ENCODE measurements around the gene DDX1. TPM values are rescaled to one million over a fixed set of nuclear protein-coding genes. Genes with fewer than 3 reads are reported as not detected.
"Not testable (repeated sequence)": the region's sequence is repeated elsewhere in the genome, so short reads cannot be mapped to it uniquely, and the experiment has no call there.

Gene DDX1
- total and polyA plus RNA-seq, 5 experiments from 2014 or later = 39.9 to 64.1 (median 57.7) TPM

GRCh38 chr2:15603948-15604347, 12.3 kb downstream of the DDX1 start:
- Mint-ChIP-seq H3K4me1 (peaks cover 0 to 14% (median 5%) of the 10 kb centered on the region in 4 donors), H3K27me3 (no peaks in the 10 kb centered on the region), H3K36me3 (peaks cover 0 to 92% (median 34%) of the 10 kb centered on the region in 3 donors), H3K27ac (no peak overlapping the region), H3K4me3 (no peak overlapping the region), H3K9me3 (no peaks in the 10 kb centered on the region)
- no peak for DNase-seq
- POLR2A ChIA-PET = no interaction called here
- ATAC-seq = no peak

GRCh38 chr2:15605721-15606120, 14.1 kb downstream of the DDX1 start:
- Mint-ChIP-seq H3K4me3 (no peak overlapping the region), H3K4me1 (peaks cover 0 to 11% (median 5%) of the 10 kb centered on the region in 4 donors), H3K27me3 (no peaks in the 10 kb centered on the region), H3K9me3 (no peaks in the 10 kb centered on the region), H3K36me3 (peaks cover 9 to 94% (median 45%) of the 10 kb centered on the region in 3 donors), H3K27ac (peak overlapping the region in 3 of 10 donors; percentile 15 to 55 (median 53))
- no peak for ATAC-seq
- DNase-seq = no peak
- POLR2A ChIA-PET = no interaction called here

DNA sequence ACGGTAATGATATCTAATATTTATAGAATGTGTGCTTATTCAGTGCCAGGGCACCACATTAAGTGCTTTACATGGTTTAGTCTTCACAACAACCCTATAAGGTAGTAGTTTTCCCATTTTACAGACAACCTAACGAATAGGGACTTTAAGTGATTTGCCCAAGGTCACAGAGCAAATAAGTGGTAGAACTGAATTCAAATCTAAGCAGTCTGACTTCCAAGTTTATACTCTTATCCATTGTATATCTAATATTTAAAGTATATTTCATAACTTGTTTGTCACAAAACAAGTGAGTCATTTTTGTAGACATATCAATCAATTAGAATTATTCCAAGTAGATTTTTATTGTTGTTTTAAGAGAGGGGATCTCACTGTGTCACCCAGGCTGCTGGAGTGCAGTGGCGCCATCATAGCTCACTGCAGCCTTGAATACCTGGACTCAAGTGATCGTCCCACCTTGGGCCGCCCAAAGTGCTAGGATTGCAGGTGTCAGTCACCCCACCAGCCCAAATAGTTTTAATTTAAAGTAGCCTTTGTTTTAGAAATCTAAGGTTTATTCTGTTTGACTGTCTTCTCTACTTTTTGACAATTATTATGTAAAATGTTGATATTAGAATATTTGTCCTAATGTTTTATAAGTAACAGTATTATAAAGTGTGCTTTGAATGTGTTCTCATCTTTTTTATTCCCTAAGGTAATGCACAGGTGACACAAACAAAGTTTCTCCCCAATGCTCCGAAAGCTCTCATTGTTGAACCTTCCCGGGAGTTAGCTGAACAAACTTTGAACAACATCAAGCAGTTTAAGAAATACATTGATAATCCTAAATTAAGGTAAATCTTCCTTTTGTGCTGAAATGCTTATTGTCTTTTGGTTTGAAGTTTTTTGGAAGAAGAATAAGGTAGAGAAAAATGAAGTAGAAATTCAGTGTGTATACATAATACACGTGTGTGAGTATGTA, 15.1 kb downstream of the DDX1 start:
- DNase-seq (no peak), ATAC-seq (no peak)
- H3K36me3 Mint-ChIP-seq = peaks cover 9 to 84% (median 42%) of the 10 kb centered on the region in 3 donors
- H3K4me1 Mint-ChIP-seq = peaks cover 0 to 9% (median 5%) of the 10 kb centered on the region in 4 donors
- no peaks in the 10 kb centered on the region for H3K9me3 Mint-ChIP-seq
- POLR2A ChIA-PET = no interaction called here
- no peak overlapping the region for H3K27ac Mint-ChIP-seq
- no peaks in the 10 kb centered on the region for H3K27me3 Mint-ChIP-seq
- no peak overlapping the region for H3K4me3 Mint-ChIP-seq

GRCh38 chr2:15607709-15608391, 16.2 kb downstream of the DDX1 start:
- H3K36me3 Mint-ChIP-seq = peaks cover 9 to 75% (median 42%) of the 10 kb centered on the region in 3 donors
- no peak overlapping the region for H3K27ac Mint-ChIP-seq
- H3K4me3 Mint-ChIP-seq = no peak overlapping the region
- H3K9me3 Mint-ChIP-seq = no peaks in the 10 kb centered on the region
- DNase-seq (no peak), ATAC-seq (no peak)
- H3K4me1 Mint-ChIP-seq = peaks cover 0 to 9% (median 5%) of the 10 kb centered on the region in 4 donors
- POLR2A ChIA-PET = no interaction called here
- no peaks in the 10 kb centered on the region for H3K27me3 Mint-ChIP-seq

- H3K36me3 Mint-ChIP-seq = peaks cover 12 to 75% (median 43%) of the 10 kb centered on the region in 3 donors
- H3K4me3 Mint-ChIP-seq = no peak overlapping the region
- H3K27me3 Mint-ChIP-seq = no peaks in the 10 kb centered on the region
- no peak overlapping the region for H3K27ac Mint-ChIP-seq
- peaks cover 0 to 10% (median 6%) of the 10 kb centered on the region in 4 donors for H3K4me1 Mint-ChIP-seq
- H3K9me3 Mint-ChIP-seq = no peaks in the 10 kb centered on the region
- ATAC-seq (no peak), DNase-seq (no peak)
- POLR2A ChIA-PET = no interaction called here
Observed at GRCh38 chr2:15608392-15608761, 16.7 kb downstream of the DDX1 start.

DNA sequence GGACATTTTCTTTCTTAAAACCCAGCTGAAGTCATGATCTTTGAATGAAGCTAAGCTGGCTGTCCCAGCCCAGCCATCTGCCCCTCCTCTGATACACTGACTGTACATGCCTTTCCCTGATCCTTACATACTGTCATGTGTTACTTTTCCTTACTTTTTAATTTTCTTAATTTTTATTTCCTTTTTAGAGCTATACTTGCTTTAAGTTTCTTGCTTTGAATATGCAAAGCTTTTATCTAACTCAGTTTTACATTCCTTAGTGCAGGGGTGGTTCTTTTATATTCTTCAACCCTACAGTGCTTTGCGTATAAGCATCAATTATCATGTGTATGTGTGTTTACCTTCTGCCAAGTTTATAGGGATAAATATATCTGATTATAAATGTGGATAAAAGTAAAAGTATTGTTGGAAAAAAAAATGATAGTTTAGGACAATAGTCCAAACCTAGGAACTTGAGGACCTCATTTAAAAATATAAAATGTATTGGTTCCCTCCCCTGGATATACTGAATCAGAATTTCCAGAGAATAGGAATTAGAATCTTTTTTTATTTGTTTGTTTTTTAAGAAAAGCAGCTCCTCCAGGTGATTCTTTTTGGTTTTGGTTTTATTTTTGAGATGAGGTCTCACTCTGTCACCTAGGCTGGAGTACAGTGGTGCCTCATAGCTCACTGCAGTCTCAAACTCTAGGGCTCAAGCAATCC, 17.8 kb downstream of the DDX1 start:
- Mint-ChIP-seq H3K27me3 (no peaks in the 10 kb centered on the region), H3K9me3 (no peaks in the 10 kb centered on the region), H3K36me3 (peaks cover 15 to 73% (median 45%) of the 10 kb centered on the region in 3 donors), H3K4me1 (peaks cover 0 to 12% (median 9%) of the 10 kb centered on the region in 4 donors), H3K4me3 (no peak overlapping the region), H3K27ac (no peak overlapping the region)
- no peak for ATAC-seq
- no peak for DNase-seq
- POLR2A ChIA-PET = no interaction called here

DNA sequence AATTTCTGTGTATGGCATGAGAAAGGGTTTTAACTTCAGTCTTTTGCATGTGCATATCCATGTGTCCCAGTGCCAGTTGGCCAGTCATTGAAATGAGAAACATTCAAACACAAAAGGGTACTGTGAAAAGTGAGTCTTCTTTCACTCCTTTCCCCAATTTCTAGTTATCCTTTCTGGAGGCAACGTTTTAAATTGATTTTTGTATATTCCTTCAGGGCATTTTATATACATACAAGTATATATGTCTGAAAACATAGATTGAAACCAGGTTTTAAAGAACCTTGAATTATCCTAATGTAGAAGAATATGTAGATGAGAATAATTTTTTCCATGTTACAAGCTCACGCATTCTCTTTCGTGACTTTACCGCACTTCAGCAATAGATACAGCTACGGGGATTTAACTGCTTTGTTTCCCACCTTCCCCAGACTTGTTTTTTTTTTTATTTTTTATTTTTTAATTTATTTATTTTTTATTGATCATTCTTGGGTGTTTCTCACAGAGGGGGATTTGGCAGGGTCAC, 18.8 kb downstream of the DDX1 start:
- ATAC-seq = no peak
- no peaks in the 10 kb centered on the region for H3K27me3 Mint-ChIP-seq
- peaks cover 2 to 12% (median 8%) of the 10 kb centered on the region in 4 donors for H3K4me1 Mint-ChIP-seq
- no peak overlapping the region for H3K4me3 Mint-ChIP-seq
- DNase-seq = no peak
- POLR2A ChIA-PET = no interaction called here
- H3K36me3 Mint-ChIP-seq = peaks cover 15 to 73% (median 35%) of the 10 kb centered on the region in 3 donors
- peak overlapping the region in 2 of 10 donors; percentile 9 to 33 for H3K27ac Mint-ChIP-seq
- H3K9me3 Mint-ChIP-seq = no peaks in the 10 kb centered on the region

GRCh38 chr2:15612101-15612500, 20.4 kb downstream of the DDX1 start:
- DNase-seq, POLR2A ChIA-PET, H3K4me3 Mint-ChIP-seq, H3K27me3 Mint-ChIP-seq, H3K27ac Mint-ChIP-seq, ATAC-seq, H3K9me3 Mint-ChIP-seq: not testable (repeated sequence)
- peaks cover 2 to 14% (median 7%) of the 10 kb centered on the region in 4 donors for H3K4me1 Mint-ChIP-seq
- H3K36me3 Mint-ChIP-seq = peaks cover 15 to 70% (median 30%) of the 10 kb centered on the region in 3 donors

- Mint-ChIP-seq H3K4me3 (no peak overlapping the region), H3K4me1 (peaks cover 2 to 14% (median 7%) of the 10 kb centered on the region in 4 donors), H3K36me3 (peaks cover 15 to 65% (median 21%) of the 10 kb centered on the region in 3 donors), H3K9me3 (no peaks in the 10 kb centered on the region), H3K27ac (peak overlapping the region in 1 of 10 donors; percentile 73), H3K27me3 (no peaks in the 10 kb centered on the region)
- ATAC-seq (no peak), DNase-seq (no peak)
- POLR2A ChIA-PET = interaction anchor here (0.7 kb wide), 1 partner anchor 86 kb away, joined by 3 read pairs; no protein-coding TSS in a partner anchor
Observed at GRCh38 chr2:15613736-15614429, 22.2 kb downstream of the DDX1 start.

DNA sequence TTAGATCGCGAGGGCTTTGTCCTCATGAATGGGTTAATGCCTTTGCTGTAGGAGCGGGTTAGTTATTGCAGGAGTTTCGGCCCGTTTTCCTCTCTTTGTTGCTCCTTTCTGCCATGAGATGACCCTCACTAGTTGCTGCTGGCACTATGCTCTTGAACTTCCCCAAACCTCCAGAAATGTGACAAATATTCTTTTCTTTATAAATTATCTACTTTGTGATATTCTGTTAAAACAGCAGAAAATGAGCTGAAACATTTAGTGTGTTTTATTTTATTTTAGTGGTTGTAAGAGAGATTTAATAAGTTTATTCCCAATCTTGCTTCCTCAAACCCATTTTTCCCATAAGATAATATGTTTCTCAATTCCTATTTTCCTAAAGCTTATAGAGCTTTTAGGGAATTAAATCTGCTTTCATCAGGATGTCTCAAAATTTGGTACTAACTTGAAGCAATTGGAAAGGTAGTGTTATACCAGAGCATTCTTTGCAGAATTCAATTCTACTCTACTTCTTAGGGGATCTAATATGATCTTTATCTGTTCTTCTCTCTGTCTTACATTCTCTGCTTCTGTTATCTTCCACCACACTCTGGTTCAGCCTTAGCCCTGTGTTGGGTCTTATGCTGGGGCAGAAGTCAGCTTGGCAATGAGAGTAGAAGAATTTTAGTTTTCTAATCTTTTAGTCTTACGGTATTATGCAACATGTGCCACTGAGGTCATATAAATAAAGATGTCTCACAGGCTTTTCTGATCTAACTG, 23.1 kb downstream of the DDX1 start:
- Mint-ChIP-seq H3K9me3 (no peaks in the 10 kb centered on the region), H3K27ac (peak overlapping the region in 3 of 10 donors; percentile 9 to 73 (median 46)), H3K4me3 (no peak overlapping the region), H3K36me3 (peaks cover 15 to 66% (median 19%) of the 10 kb centered on the region in 3 donors), H3K27me3 (no peaks in the 10 kb centered on the region), H3K4me1 (peaks cover 2 to 14% (median 6%) of the 10 kb centered on the region in 4 donors)
- POLR2A ChIA-PET = no interaction called here
- ATAC-seq = no peak
- no peak for DNase-seq

GRCh38 chr2:15615301-15615920, 23.7 kb downstream of the DDX1 start:
- Mint-ChIP-seq H3K4me3 (no peak overlapping the region), H3K9me3 (no peaks in the 10 kb centered on the region), H3K27me3 (no peaks in the 10 kb centered on the region), H3K36me3 (peaks cover 8 to 64% (median 15%) of the 10 kb centered on the region in 3 donors), H3K27ac (peak overlapping the region in 5 of 10 donors; percentile 4 to 73 (median 8)), H3K4me1 (peaks cover 2 to 14% (median 6%) of the 10 kb centered on the region in 4 donors)
- POLR2A ChIA-PET = no interaction called here
- DNase-seq (no peak), ATAC-seq (no peak)
